NCI-H2029 treated with DMSO at 0.1 percent for 48 hours (cell line): ENCODE data around the gene RHOBTB1.
"Not testable (repeated sequence)": the region's sequence is repeated elsewhere in the genome, so short reads cannot be mapped to it uniquely, and the experiment has no call there.

Experiments
- DNase-seq: peaks from one replicate; lab custom pipeline; 2025; lab: John Stamatoyannopoulos, UW

Gene RHOBTB1

DNA sequence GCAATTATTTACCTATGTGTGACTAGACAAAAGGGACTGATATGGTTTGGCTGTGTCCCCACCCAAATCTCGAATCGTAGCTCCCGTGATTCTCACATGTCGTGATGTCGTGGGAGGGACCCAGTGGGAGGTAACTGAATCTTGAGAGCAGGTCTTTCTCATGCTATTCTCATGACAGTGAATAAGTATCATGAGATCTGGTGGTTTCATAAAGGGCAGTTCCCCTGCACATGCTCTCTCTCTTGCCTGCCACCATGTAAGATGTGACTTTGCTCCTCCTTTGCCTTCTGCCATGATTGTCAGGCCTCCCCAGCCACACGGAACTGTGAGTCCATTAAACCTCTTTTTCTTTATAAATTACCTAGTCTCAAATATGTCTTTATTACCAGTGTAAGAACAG is 37.2 kb downstream of the RHOBTB1 start:
- DNase-seq: not testable (repeated sequence)

DNA sequence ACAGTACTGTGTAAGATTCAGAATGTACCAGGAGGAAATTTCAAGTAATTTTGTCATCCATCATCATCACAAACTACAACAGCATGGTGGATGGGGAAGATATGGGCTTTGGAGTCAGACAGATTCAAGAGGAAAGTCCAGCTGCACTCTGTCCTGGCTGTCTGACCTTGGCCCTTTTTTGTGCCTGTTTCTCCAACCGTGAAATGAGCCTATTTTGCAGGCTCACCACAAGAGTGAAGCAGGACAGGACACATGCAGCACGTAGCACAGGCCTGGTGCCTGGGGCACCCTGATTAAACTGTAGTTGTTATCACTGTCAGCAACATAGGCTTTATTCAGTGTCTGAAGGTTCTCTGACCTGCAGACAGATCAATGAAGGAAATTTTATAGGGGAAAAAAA is 37.6 kb downstream of the RHOBTB1 start:
- DNase-seq: no peak

DNA sequence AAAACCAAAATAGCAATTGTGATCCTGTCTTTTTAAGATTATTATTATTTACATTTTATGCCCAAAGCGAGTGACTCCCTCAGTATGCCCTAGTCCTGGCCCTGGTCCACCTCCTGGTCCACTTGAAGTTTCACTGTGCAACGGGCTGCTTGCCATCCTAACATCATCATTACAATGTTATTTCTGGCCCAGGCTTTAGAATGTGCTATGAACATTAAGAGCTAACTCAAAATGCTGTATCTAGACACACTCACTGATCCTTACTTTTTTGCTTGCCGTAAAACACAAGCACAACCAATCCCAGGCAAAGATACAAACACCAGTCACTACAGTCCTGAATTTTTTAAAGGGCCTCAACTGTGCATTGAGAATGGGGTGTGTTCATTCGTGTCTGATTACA is 38.4 kb downstream of the RHOBTB1 start:
- DNase-seq: peak; percentile 7

DNA sequence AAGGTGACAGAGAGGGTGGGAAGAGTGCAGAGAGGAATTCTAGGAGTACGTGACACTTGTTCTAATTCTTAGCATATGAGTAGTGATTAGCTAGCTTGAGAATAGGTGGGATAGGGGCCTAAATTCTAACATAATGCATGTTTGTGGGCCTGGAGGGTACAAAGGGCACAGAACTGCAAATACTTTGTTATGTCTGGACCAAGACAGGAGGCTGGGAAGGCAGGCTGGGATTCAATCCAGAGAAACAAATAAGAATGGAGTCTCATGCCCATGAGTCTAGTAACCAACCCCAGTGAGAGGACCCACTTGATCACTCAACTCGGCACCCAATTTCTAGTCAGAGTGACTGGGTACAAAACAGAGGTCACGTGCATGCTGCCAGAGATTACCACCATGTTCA is 40.9 kb downstream of the RHOBTB1 start:
- no peak for DNase-seq

DNA sequence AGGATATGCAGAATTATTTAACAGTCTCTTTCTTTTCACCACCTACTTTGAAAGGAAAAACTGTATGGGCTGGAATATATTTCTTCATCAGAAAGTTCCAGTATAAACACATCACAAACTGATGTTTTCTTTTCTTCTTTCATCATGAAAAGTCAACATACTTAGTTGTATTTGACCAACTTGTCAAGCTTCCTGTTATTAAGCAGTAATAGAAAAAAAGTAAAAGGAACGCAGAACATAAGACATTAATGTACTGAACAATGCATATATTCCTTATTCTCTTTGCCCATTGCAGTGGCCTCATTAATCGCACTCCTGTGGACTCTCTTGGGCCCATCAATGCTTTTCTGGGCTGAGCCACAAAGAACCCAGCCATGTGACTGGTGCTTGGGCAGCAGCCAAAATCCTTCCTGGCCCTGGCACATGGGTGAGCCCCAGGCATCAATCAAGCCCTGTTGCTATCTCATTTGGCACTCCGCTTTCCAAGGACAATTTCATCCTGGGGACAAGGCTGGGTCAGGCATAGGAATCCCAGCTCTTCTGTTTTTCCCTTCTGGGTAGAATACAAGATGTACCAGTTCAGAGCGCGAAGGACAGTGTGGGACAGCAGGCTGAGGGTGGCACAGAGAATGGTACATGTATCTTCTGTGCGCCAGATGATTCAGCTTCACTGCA is 42.3 kb downstream of the RHOBTB1 start:
- peak; percentile 41 for DNase-seq

DNA sequence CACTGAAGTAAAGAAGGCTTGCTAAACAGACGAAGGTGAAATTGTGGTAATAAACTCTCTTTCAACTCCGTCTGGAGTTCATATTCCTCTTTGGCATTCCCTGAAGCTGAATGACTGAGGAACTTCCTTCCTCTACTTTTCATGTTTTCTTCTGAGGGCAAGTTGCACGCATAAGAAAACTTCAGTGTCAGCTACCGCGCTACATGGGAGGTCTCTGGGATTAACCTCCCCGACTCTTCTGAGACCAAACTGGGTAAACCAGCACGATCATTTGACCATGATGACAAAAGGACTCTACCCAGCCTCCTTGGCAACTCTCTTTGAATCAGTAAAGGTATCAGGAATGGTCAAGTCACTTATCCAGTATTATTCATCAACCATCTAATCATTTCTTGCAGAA is 44.7 kb downstream of the RHOBTB1 start:
- DNase-seq: no peak

DNA sequence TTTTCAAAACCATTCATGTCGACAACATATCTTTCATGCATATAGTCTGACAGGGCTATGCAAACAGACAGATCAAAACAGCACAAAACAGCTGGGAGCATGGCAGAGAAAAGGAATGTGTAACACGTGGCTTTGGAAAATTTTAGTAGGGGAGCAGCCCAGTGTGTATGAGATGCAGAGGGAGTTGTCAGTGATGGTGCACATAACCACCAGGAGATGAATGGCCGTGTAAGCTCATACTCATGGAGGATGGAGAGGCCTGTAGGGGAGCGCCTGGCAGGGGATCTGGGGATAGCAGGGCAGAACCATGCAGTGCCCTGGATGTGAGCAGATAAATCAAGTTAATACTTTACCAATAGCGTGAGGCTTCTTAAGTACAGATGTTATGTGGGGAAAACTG is 45.7 kb downstream of the RHOBTB1 start:
- DNase-seq: no peak

DNA sequence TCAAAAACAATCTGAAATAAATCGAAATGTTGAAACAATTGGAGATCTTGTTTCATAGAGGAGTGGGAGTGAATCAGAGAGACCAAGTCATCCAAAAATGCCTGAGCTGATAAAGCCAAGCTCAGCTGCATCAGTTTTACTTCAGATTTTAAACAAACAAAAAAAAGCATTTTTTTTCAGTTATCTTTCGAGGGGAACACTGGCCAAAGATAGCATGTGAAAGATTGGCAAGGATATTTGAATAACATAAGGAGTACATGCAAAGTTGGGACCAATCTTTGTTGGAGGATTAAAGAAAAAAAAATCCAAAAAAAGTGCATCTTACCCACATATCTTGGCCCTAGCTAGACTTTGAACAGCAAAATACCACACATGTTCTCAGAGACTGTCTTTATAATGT is 47.2 kb downstream of the RHOBTB1 start:
- DNase-seq: no peak

DNA sequence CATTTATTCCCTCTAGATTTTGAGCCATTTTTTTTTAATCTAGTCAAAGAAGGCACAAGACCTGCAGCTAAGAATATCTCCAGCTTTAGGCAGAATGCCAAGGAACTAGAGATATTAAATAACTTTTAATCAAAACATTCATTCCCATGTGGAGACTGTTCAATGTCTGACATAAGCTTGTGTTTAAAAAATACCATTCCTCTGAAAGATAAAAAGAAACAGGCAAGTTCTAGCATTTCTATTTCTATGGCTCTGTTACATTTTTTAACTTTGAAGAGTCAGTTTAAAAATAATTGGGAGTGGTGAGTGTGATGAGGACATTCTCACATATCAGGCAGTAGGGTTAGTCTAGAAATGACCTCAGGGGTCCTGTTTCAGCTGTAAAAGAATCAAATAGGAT is 48.0 kb downstream of the RHOBTB1 start:
- no peak for DNase-seq

DNA sequence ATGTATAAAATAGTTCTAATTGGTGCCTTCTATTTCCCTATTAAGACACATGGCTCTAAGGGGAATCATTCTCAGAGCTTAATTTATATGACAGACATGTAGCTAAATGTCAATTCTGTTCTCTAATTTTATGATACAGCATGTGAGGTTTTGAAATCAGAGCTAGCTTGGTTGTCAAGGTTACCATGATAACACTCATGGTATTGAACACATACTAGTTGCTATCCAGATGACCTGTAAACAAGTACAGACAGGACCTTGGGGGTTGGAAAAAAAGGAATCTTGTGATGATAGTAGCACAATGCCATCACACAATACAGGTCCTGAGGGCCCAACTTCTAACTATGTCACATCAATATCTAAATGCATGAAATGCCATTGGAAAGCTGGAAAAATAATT is 49.2 kb downstream of the RHOBTB1 start:
- DNase-seq: no peak

DNA sequence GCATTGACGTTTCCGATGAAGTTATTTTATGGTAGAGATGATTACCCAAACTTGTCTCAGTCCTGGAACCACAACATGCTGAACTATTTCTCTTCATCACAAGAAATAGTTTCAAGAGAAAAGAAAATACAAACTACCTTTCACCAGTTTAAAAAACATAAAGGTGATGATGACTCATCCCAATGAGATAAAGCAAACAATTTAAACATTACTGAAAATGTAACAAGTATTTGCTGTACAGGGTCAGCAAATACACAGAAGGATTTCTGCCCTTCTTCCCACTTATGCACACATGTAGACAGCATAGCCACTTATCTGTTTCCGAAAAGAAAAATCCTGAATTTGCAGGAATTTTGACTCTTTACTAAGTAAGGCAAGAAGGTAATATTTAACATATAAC is 50.8 kb downstream of the RHOBTB1 start:
- no peak for DNase-seq

DNA sequence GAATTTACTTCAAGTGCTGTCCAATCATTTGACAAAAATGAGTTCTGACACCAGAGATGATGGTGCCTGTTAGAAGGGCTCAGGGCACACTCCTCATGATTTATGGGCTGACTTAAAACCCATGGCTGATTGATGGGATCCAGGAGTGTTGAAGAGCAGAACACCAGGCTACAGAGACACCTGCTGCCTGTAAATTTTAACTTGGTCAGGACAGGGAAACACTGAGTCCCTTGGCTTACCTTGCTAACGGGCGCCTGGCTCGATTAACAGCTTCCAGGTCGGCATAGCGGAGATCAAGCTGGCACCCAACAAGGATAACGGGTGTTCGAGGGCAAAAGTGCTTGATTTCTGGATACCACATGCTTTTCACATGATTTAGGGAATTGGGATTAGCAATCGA is 51.4 kb downstream of the RHOBTB1 start:
- DNase-seq: no peak

DNA sequence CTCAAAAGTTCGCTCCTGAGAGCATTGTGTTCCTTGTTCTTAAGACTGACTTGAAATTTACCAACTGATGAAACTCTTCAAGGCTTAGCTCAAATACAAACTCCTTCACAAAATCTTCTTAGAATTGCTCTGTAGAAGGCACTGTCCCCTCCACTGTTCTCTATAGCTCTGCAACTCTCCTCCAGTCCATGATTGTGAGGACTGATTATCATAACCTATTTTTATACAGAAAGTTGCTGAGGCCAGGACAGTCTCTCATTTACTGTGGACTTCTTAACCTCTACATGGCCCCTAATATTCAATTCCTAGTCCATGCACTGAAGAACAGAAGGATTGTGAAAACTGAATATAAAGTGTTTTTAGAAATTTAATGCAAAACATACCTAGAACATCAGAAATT is 53.2 kb downstream of the RHOBTB1 start:
- DNase-seq: no peak

DNA sequence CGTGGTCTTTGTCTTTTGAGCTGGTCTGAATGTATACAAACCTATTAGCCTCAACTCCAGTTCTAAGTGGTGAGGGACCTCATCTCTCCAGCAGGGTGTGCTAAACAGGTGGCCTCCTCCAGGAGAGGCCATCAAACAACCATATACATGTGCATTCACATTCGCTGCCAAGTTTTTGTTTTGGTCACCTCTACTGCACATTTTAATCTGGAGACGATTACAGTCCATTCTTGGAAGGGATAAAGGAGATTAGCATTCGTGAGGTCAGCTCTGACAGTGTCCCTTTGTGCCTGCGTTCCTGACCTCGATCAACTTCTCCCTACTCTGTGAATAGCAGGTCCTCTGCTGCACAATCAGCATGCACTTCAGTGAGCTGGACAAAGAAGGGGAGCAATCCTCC is 60.8 kb downstream of the RHOBTB1 start:
- DNase-seq: no peak

DNA sequence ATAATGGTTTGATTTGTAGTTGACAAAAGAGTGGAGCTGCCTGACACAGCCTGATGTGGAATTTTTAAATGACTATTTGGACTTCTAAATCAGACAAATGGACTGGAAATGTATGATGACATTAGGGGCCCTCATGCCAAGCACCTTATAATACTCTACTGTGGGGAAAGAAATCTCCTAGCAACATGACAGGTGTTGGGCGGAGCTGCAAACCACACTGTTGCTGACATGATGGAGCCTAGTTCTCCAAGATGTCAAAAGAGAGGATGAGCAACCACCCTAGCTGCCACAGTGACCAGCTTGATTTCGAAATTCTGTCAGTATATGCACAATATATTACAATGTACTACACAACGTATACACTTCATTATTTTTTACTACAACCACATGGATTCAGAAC is 65.8 kb downstream of the RHOBTB1 start:
- no peak for DNase-seq

DNA sequence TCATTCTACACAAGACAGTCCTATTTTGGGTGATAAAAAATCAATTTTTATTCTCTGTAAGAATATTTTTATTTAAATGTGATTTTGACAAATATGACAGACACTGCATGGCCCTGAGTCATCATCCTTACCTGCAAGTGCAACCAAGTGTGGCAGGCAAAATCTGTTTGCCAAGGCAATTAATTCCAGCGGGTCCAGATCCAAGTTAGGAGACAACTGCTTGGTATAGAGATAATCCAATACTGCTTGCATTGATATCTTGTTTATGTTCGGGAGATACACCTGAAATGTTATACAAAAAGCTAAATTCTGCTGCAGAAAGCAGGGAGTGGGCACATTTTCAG is 66.2 kb downstream of the RHOBTB1 start:
- no peak for DNase-seq

DNA sequence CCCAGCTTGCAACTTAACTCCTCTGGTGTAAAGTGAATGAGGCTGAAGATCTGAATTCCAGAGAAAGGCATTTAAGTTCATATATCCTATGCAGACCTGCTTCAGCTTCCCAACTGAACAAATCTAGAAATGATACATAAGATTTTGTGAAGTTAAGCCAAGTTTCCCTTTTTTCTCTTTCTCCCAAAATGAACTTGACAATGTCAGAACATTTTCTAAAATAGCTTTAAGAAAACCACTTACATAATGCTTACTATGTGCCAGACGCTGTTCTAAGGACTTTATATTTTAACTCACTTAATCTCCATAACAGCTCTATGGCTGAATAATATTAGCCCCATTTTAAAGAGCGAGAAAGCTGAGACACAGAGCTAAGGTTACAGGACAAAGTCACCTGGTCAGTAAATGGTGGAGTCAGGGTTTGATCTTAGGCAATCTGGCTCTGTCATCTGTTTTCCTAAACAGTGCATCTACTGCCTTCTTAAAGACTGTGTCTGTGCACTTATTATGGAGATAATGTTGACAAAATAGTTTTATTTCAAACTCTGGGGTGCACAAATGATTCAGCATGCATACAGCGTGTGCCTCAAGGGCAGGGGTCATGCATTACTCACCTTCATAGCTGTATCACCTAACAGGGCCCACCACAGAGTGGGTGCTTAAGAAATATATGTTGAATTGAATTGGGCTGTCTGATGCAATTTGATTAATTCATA is 66.8 kb downstream of the RHOBTB1 start:
- no peak for DNase-seq

DNA sequence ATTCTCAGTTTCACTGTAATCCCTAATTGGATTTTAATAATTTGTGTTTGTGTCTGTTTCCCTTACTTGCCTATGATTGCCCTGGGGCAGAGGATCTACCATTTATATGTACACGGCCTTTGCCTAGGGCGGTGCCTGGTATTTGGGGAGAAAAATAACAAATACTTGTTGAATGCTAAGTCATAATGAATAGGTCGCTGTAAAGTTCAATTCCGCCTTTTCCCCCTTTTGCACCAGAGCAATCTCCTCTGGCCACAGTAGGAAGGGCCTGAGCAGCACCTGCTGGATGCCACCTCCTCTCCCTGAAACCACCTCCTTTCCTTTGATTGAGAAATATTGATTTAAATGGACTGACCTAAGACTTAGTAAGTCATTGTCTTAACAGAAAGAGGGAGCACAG is 70.2 kb downstream of the RHOBTB1 start:
- DNase-seq: no peak

DNA sequence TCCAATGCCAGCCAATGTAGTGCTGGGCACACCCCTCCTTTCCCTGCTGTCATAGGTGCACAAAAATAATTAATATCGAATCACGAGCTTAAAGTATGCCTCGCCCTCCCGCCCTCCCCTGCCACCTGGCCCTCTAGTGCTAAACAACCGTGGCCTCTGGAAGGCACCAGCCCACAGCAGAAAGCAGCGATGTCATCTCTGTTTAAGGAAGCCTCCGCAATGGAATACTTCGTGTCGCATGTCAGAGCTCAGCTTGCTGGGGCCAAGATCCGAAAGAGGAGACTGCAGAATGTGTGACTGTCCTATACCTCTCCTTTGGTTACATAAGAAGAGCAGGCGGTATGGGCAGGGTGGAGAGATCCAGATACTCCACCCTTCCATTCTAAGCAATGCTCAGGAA is 71.5 kb downstream of the RHOBTB1 start:
- no peak for DNase-seq

DNA sequence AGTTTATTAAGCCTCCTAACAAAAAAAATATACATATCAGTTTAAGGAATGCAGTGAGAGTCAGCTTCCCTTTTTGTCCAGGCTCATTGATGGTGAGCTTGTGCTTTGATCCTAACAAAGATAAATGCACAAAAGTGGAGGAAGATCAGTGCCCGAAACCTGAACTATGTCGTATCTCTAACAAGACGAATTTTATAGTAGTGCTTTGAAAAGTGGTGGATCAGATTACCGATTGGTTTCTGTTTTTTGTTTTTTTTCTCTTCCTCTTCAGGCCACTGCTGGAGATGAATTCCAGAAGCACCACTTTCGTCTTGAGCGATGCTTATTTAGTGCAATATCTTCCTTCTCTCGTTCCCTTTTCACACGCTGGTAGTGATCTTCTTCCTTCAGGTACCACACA is 72.8 kb downstream of the RHOBTB1 start:
- no peak for DNase-seq

DNA sequence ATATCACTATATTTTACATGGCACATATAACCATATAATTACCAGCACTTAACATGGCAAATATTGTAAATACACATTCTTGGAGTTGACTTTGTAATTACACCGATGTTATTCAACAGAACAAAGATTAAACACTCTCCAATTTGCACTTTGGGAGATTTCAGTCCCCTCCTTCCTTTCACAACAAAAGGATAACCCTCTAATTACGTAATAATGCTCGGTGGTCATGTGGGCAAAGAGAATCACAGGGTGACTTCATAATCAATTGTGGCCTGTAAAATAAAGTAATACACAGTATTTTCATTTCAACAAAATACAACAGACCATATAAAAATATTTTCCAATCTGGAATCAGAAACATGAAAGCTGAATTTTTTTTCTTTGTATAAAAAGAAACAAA is 73.2 kb downstream of the RHOBTB1 start:
- no peak for DNase-seq

DNA sequence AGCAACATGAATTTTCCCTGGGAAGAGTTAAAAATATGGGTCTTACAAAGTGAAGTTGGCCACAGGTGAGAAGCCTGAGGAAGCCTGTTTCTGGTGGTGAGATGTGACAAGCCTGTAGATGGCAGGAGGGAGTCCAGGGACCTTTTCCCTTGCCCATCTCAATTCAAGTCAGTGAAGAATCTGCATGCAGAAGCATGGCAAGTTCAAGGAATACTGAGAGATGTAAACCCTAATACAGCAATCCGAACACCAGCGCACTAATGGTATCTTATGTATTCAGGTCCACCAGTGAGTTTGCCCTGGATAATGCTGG is 73.6 kb downstream of the RHOBTB1 start:
- no peak for DNase-seq

DNA sequence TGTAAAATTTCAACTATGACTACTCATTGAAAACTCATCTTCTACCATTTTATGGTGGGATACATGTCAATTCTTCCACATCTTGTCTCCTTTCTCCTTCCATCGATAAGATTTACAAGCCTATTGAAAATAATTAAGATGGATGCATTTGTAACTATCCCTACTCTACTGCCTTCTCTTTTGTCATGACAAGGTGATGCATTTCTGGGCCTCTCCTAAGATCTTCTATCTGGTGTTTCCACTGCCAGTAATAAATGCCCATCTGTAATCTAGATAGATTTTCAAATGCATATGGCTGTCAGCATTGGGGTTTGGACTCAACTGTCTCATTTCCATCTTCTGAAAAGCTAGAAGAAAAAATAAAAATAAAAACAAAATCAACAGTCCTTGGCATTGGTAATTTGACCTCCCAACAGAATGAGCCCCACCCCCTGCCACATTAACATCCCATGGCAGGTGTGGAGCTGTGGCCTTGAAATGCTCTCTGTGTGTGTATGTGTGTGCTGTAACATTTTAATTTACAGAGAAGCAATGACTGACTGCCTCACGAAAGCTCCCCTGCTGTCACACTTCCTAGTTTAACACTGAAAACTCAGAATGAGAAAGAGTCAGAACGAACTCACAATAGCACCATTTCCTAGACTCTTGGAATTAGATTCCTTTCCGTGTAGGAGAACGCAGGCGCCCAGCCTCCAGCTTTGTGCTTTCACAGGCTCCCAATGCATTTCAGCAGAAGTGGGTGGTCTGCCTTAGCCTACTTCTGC is 74.2 kb downstream of the RHOBTB1 start:
- DNase-seq: no peak

DNA sequence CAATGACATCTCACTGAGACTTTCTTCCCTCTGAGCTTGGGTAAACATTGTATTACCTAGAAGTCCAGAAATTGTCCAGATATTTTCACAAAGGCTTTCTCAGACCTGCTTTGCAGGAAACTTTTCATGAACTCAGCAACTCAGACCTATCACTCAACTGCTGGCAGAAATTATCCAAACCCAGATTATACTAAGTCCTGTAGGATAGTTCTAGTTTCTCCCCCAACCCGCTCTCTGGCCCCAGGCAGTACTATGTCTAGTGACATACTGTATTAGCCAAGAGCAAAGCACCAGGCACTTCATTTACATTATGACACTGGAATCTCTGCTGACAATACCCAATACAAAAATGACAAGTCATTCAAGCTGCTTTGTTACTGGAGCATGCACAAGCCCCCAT is 75.0 kb downstream of the RHOBTB1 start:
- no peak for DNase-seq
